WTC11 (cell line): Measurements from ENCODE around the gene CELSR1. TPM values are rescaled to one million over a fixed set of nuclear protein-coding genes. Genes with fewer than 3 reads are reported as not detected.

Experiments
- ATAC-seq: fragments of 200-7000 bp; cut with Tn5 transposase; 2 replicates; pipeline ENCODE4 v1.10.0; 2021; ENCODE audit warnings: mild to moderate bottlenecking, moderate library complexity
- CTCF ChIA-PET: fragments of 300-600 bp; sonication (Branson Sonifier 250); formaldehyde crosslinking; loops from one replicate; lab custom pipeline; 2021; ENCODE audit warnings: antibody characterized with exemption; lab: Charles Lee
- POLR2A ChIA-PET: fragments of 350-600 bp; sonication (Branson Sonifier 250); formaldehyde crosslinking; loops from one replicate; lab custom pipeline; 2021; ENCODE audit warnings: antibody characterized with exemption; lab: Charles Lee
- DNase-seq: peaks from one replicate; pipeline ENCODE4 v3.0.0; 2021; ENCODE audit warnings: low spot score
- H3K27ac Mint-ChIP-seq: 2 replicates; pipeline ENCODE4 v1.8.0; 2021; ENCODE audit warnings: mixed read lengths
- H3K27me3 Mint-ChIP-seq: 2 replicates; pipeline ENCODE4 v1.8.0; 2021; ENCODE audit warnings: low read depth, mild to moderate bottlenecking, moderate library complexity, mixed read lengths
- H3K36me3 Mint-ChIP-seq: 2 replicates; pipeline ENCODE4 v1.8.0; 2021; ENCODE audit warnings: mixed read lengths
- H3K4me1 Mint-ChIP-seq: 2 replicates; pipeline ENCODE4 v1.8.0; 2022; ENCODE audit warnings: mixed read lengths
- H3K4me3 Mint-ChIP-seq: 2 replicates; pipeline ENCODE4 v1.8.0; 2021; ENCODE audit warnings: mild to moderate bottlenecking, moderate library complexity, mixed read lengths
- H3K9me3 Mint-ChIP-seq: 2 replicates; pipeline ENCODE4 v1.8.0; 2021; ENCODE audit warnings: mixed read lengths
- CBFB ChIP-seq: sonication (generic); formaldehyde crosslinking; IDR thresholded peaks from 2 replicates; pipeline ENCODE4 v1.8.1; 2022; ENCODE audit warnings: mild to moderate bottlenecking, low read depth, missing genetic modification reagents
- CDX4 ChIP-seq: fragments of 250-450 bp; sonication (Bioruptor Pico); IDR thresholded peaks from 2 replicates; pipeline ENCODE4 v1.9.0; 2021; ENCODE audit warnings: moderate library complexity, mild to moderate bottlenecking, inconsistent platforms, borderline replicate concordance
- CREB1 ChIP-seq: sonication (generic); formaldehyde crosslinking; IDR thresholded peaks from 2 replicates; pipeline ENCODE4 v1.8.0; 2023; ENCODE audit warnings: mild to moderate bottlenecking, missing genetic modification reagents
- E2F4 ChIP-seq: sonication (generic); formaldehyde crosslinking; IDR thresholded peaks from 2 replicates; pipeline ENCODE4 v1.8.1; 2022; ENCODE audit warnings: low read depth, mild to moderate bottlenecking, moderate library complexity, missing genetic modification reagents, borderline replicate concordance
- ERG ChIP-seq: fragments of 250-450 bp; sonication (Bioruptor Pico); IDR thresholded peaks from 2 replicates; pipeline ENCODE4 v1.8.0; 2021; ENCODE audit warnings: mild to moderate bottlenecking
- FOXK1 ChIP-seq: sonication (generic); formaldehyde crosslinking; IDR thresholded peaks from 2 replicates; pipeline ENCODE4 v1.8.0; 2022; ENCODE audit warnings: mild to moderate bottlenecking, moderate library complexity, missing genetic modification reagents
- GABPB1 ChIP-seq: sonication (generic); formaldehyde crosslinking; IDR thresholded peaks from 2 replicates; pipeline ENCODE4 v1.8.1; 2023; ENCODE audit warnings: mild to moderate bottlenecking, missing genetic modification reagents
- GRHL2 ChIP-seq: fragments of 250-450 bp; sonication (Bioruptor Pico); IDR thresholded peaks from 2 replicates; pipeline ENCODE4 v1.8.0; 2022; ENCODE audit warnings: mild to moderate bottlenecking, moderate library complexity; ENCODE audit not compliant: insufficient replicate concordance, severe bottlenecking
- HMGXB4 ChIP-seq: sonication (generic); formaldehyde crosslinking; IDR thresholded peaks from 2 replicates; pipeline ENCODE4 v1.8.1; 2023; ENCODE audit warnings: mild to moderate bottlenecking, moderate library complexity, missing genetic modification reagents
- KAT7 ChIP-seq: sonication (generic); formaldehyde crosslinking; IDR thresholded peaks from 2 replicates; pipeline ENCODE4 v1.8.1; 2023; ENCODE audit warnings: missing genetic modification reagents, mild to moderate bottlenecking, borderline replicate concordance
- OVOL2 ChIP-seq: fragments of 250-450 bp; sonication (Bioruptor Pico); IDR thresholded peaks from 2 replicates; pipeline ENCODE4 v1.9.0; 2021; ENCODE audit warnings: mild to moderate bottlenecking, borderline replicate concordance
- PRDM15 ChIP-seq: sonication (generic); formaldehyde crosslinking; IDR thresholded peaks from 2 replicates; pipeline ENCODE4 v1.8.0; 2022; ENCODE audit warnings: missing genetic modification reagents
- PRRX2 ChIP-seq: fragments of 250-450 bp; sonication (Bioruptor Pico); IDR thresholded peaks from 2 replicates; pipeline ENCODE4 v1.8.0; 2021; ENCODE audit warnings: mild to moderate bottlenecking
- SMAD3 ChIP-seq: sonication (generic); formaldehyde crosslinking; IDR thresholded peaks from 2 replicates; pipeline ENCODE4 v1.8.0; 2022; ENCODE audit warnings: missing genetic modification reagents, mild to moderate bottlenecking, borderline replicate concordance
- USF1 ChIP-seq: sonication (generic); formaldehyde crosslinking; IDR thresholded peaks from 2 replicates; pipeline ENCODE4 v1.8.0; 2022; ENCODE audit warnings: mild to moderate bottlenecking, missing genetic modification reagents
- USF2 ChIP-seq: sonication (generic); formaldehyde crosslinking; IDR thresholded peaks from 2 replicates; pipeline ENCODE4 v1.8.1; 2023; ENCODE audit warnings: mild to moderate bottlenecking, missing genetic modification reagents, moderate library complexity
- ZNF263 ChIP-seq: sonication (generic); formaldehyde crosslinking; IDR thresholded peaks from 2 replicates; pipeline ENCODE4 v1.8.1; 2022; ENCODE audit warnings: low read depth, mild to moderate bottlenecking, moderate library complexity, missing genetic modification reagents
- ZNF416 ChIP-seq: fragments of 250-450 bp; sonication (Bioruptor Pico); IDR thresholded peaks from 2 replicates; pipeline ENCODE4 v1.9.0; 2021; ENCODE audit warnings: mild to moderate bottlenecking, inconsistent platforms
- ZNF423 ChIP-seq: fragments of 250-450 bp; sonication (Bioruptor Pico); IDR thresholded peaks from 2 replicates; pipeline ENCODE4 v2.1.2; 2022; ENCODE audit warnings: mild to moderate bottlenecking, moderate library complexity
- total RNA-seq: library from RNA; stranded (reverse); gene quantifications from 3 replicates; pipeline ENCODE4 v1.2.3, GENCODE V29; 2021

The CELSR1 gene
- total RNA-seq, 1 experiment from 2014 or later: 16.8 TPM

GRCh38 chr22:46556775-46557174, 19.4 kb upstream of the CELSR1 start (continued):
- no peak for TF ChIP-seq FOXK1 (CRISPR knock-in tag)
- no peak for TF ChIP-seq OVOL2
- no peak for TF ChIP-seq ERG (CRISPR knock-in tag)
- TF ChIP-seq GABPB1 (CRISPR knock-in tag): no peak
- no peak for TF ChIP-seq E2F4
- no peak for TF ChIP-seq CDX4 (CRISPR knock-in tag)
- no peak for TF ChIP-seq ZNF416
- no peak for TF ChIP-seq PRRX2 (CRISPR knock-in tag)
- TF ChIP-seq HMGXB4 (CRISPR knock-in tag): no peak
- TF ChIP-seq SMAD3 (CRISPR knock-in tag): no peak

- no peak for ATAC-seq
- ChIA-PET CTCF (interaction anchor here (1.2 to 3.3 kb wide), 3 partner anchors 11 to 185 kb away, joined by 4 to 16 read pairs (median 15); no protein-coding TSS in a partner anchor), POLR2A (no interaction called here)
- Mint-ChIP-seq H3K27me3 (peaks cover 4% of the 10 kb centered on the region), H3K4me1 (no peaks in the 10 kb centered on the region), H3K9me3 (peaks cover 20% of the 10 kb centered on the region), H3K4me3 (no peak overlapping the region), H3K27ac (no peak overlapping the region), H3K36me3 (peaks cover 2% of the 10 kb centered on the region; the same call in 1 of the 2 replicates)
- no peak for TF ChIP-seq HMGXB4 (CRISPR knock-in tag)
- no peak for TF ChIP-seq USF2 (CRISPR knock-in tag)
- TF ChIP-seq CREB1 (CRISPR knock-in tag): no peak
- TF ChIP-seq ZNF423 (CRISPR knock-in tag): no peak
- TF ChIP-seq OVOL2: no peak
- no peak for TF ChIP-seq PRDM15 (CRISPR knock-in tag)
- TF ChIP-seq CBFB (CRISPR knock-in tag): no peak
- TF ChIP-seq ZNF263 (CRISPR knock-in tag): no peak
- TF ChIP-seq KAT7 (CRISPR knock-in tag): no peak
- TF ChIP-seq GRHL2: no peak
- TF ChIP-seq USF1 (CRISPR knock-in tag): no peak
- no peak for DNase-seq
Measured at GRCh38 chr22:46553189-46553588, 15.8 kb upstream of the CELSR1 start.
